Renal cortical epithelial cell (primary cell): Measurements from ENCODE around the gene DIS3L2. TPM values are rescaled to one million over a fixed set of nuclear protein-coding genes. Genes with fewer than 3 reads are reported as not detected.
"Not testable (repeated sequence)": the region's sequence is repeated elsewhere in the genome, so short reads cannot be mapped to it uniquely, and the experiment has no call there.

Experiments used
- DNase-seq: peaks from one replicate; pipeline ENCODE4 v3.0.0-alpha.2; 2011; ENCODE audit warnings: low read depth
- total RNA-seq: library from RNA; depleted of rRNA; stranded (reverse); fragments of >200 nt; gene quantifications from 2 replicates; pipeline ENCODE4 v1.2.3, GENCODE V29; 2014

DIS3L2 gene
- total RNA-seq, 1 donor from 2014 or later, result 28.5 TPM

DNA sequence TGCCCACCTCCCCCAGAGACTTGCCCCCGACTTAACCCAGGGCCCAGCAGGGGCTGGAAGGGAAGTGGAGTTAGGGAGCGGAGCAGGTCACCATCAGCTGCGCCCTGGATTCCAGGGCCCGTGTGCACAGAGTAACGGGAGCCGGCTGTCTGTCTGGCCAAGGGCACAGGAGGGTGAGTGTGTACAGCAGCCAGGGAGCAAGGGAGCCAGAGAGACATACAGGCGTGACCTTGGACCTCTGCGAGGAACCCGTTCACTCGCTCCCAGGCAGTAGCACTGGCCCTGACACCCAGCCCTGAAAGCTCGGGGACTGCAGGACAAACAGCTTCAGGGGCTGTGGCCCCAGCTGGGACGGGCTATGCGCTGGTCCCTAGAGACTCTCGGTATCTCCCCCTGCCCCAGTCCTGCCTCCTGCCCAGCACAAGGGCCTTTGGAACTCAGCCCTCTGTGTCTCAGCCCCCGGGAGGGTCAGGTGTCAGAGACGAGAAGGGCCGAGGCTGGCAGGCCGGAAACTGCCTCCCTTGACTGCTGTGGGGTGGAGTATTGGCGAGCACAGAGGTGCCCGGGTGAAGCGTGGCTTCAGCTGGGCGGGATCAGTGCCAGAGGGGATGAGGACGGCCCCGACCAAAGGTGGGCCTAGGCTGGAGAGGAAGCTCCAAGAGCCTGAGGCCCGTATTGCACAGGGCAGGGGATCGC, 370.9 kb downstream of the DIS3L2 start:
- DNase-seq, result not testable (repeated sequence)

DNA sequence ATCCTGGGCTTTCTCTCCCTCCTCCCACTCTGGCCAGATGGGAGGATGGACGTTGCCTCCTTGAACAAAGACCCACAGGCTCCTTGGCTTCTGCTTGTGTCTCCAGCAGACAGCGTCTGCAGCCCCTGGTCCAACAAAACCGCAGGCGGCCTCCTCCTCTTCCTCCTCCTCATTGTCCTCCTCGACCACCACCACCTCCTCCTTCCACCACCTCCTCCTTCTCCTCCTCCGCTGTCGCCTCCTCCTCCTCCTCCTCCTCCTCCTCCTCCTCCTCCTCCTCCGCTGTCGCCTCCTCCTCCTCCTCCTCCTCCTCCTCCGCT, 371.4 kb downstream of the DIS3L2 start:
- DNase-seq, result no peak

DNA sequence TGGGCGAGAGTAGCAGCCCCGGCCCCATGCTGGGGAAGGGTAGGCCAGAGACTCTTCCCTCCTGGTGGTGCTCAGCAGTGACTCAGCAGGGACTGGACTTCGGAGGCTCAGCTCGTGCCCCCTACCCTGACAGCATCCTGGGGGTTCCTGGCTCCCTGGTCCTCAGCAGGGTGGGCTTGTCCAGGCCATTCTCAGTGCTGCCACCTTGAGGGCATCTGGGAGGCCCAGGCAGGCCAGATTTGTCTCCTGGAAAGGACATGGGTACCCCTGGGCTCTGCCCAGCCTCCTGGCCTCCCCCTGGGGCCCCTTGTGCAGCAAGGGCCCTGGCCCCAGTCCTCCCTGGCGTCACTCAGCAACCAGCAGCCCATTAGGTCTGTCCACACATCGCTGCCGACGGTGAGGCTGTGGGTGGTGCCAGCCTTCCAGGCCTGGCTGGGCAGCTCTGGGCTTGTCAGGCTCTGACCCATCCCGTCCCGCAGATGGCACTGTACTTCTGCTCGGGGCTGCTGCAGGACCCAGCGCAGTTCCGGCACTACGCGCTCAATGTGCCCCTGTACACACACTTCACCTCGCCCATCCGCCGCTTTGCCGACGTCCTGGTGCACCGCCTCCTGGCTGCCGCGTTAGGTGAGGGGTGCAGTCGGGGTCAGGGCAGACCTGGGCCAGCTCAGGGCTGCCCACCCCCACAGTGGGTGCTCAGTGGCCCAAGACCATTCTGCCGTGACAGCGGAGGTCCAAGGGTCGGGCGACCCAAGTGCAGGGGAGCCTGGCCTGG, 372.0 kb downstream of the DIS3L2 start:
- no peak for DNase-seq

DNA sequence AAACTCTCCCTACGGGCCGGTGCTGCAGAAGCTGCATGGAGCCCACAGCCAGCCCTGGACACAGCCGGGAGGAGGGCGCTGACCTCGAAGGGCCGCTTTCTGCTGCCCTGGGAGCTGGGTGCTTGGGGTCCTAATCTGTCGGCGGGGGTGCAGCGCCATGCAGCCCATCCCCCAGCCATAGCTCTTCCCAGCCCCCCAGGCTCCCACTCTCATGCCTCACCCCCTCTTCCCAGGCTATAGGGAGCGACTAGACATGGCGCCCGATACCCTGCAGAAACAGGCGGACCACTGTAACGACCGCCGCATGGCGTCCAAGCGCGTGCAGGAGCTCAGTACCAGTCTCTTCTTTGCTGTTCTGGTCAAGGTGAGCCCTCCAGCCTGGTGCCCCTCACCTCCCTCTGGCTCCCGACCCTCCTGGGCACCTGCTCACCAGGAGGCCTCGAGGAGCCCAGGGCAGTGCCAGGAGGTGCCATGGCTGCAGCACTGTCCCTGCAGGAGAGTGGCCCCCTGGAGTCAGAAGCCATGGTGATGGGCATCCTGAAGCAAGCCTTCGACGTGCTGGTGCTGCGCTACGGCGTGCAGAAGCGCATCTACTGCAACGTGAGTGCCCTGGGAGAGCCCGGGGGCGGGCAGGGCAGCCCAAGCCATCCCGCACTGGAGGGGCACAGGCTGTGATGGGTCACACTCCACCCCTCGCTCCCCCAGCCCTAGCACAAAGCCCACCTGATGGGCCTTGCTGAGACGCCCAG, 372.8 kb downstream of the DIS3L2 start:
- not testable (repeated sequence) for DNase-seq

DNA sequence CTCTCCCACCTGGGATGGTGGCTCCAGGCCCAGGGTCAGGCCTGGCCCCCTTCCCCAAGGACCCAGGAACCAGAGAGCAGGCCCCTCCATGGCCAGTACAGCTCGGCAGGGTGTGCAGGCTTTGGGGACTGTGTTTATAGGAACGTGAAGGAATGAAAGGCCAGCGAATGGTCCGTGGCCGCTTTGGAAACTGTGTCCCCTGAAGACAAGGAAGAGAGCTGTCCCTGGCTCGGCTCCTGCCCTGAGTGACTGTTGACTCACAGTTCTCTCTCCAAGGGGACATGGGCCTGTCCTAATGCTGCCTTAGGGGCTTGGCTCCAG, 373.3 kb downstream of the DIS3L2 start:
- not testable (repeated sequence) for DNase-seq

DNA sequence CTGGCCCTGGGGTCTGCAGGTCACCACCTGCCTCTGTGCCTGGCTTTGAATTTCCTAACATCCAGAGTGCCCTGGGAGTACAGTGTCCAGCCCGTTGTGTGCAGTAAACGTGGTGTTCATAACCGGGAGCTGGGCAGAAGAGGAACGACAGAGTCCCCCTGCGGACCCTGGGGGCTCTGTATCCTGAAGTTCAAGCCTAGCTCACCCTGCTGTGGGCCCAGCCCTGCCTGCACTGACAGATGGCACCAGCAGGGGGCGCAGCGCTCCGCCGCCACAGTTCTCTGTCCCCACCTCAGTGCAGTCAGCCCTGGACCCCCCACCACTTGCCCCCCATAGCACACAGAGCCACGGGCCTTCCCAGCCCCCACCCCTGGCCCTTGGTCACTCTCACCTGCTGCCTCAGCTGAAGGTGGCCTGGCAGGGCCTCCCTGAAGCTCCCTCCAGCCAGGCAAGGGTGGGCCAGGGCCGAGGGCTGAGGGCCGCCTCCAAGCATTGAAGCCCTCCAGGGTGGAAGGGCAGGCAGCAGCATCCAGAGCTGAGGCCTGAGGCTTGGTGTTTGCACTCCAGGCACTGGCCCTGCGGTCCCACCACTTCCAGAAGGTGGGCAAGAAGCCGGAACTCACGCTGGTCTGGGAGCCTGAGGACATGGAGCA, 373.8 kb downstream of the DIS3L2 start:
- DNase-seq, result not testable (repeated sequence)

DNA sequence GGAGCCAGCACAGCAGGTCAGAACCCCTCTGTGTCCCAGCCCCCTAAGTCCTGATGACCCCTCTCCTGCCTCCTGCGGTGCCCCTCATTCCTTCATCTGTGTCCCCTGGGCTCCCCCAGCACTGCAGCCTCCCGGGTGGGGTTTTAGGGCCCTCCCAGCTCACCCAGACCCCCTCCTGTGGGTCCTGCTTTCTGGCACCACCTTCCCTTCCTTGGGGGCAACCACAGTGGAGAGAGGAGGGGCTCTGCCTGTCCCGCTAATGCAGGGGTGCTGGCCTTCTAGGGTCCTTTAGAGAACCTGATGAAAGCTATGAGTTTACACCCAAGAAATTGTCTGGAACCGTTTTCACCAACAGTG, 374.3 kb downstream of the DIS3L2 start:
- DNase-seq, result no peak

DNA sequence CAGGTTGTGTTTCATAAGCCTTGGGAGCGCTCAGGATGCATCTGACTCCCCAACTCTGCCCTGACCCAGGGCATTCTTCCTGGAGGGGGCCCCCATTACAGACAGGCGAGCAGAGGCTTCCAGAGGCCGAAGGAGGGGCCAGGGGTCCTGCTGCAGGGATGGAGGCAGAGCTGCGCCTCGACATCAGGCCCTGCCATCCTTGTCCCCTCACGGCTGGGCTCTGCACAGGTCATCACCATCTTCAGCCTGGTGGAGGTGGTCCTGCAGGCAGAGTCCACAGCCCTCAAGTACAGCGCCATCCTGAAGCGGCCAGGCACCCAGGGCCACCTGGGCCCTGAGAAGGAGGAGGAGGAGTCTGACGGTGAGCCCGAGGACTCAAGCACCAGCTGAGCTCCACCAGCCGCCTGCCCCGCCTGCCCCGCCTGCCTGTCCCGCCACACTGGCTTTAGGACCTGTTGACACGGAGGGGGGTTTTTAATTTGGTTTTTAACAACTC, 374.8 kb downstream of the DIS3L2 start:
- no peak for DNase-seq

DNA sequence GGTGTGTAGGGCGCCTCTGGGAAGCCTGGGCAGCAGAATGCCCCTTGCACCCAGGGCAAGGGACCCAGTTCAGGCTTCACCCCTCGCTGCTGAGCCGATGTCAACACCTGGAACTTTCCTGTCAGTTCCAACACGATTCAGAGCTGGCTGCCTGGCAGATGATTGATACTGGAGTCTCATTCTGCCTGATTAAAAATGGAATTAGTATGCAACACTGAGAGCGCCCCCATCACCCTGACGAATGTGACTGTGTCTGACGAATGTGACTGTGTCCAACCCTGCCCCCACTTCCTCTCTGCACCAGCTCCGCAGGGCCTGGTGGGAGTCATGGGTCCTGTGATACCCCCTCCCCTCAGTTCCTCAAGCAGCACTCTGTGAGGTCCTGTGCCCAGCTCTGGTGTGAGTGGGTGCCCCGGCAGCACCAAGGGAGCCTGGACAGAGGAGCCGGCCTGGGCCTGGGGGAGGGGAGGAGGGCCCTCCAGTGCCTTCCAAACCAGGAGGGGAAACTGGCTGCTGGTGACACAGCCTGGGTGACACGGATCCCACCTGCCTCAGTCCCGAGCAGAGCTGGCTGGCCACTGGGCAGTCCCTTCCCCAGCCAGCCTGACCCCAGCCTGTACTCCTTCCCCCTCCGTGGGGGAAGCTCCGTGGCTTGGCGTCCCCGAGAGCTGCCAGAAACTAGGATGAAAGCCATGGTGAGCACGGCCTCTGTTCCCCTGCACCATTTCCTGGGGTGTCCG, 375.6 kb downstream of the DIS3L2 start:
- no peak for DNase-seq

DNA sequence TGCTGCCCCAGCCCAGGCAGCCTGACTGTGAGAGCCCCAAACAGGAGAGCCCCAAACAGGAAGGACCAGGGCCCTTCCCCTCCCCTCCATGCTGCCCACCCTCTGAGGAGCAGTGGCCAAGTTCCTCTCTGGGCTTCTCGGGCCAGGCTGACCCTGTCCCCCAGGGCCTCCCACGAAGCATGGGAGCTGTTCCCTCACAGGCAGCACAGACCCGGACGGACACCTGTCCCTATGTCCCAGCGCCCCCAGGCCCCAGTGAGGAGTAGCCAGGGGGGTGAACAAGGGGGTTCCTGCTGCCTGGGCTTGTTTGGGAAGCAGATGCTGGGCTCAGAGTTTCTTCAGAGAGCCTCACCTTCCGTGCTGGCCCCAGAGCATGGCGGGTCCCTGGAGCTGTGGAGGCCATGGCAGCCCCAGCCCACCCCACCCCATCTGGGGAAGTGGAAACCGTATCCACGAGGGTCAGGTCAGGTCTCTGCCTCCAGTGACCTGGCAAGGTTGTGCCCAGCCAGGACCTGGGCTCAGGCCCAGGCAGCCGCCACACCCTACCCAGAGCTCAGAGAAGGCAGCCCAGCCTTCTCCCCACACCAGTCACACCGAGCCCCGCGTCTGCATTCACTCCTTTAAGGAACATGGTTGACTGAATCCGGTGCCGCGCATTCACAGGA, 376.7 kb downstream of the DIS3L2 start:
- not testable (repeated sequence) for DNase-seq

DNA sequence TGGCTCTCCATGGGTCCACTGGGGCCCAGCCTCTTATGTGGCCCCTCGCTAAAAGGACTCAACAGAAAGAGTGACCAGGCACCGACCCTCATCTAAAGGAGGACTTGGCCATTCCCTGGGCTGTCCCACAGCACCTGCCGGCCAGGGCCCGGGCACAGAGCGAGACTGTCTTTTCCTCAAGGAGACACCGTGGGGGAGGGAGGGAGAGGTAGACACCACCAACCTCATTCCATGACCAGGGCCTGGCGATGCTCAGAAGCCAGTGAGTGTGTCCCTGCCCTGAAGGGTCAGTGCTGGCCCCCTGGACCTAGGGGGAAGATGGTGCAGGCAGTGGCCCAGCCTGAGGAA, 377.2 kb downstream of the DIS3L2 start:
- no peak for DNase-seq

DNA sequence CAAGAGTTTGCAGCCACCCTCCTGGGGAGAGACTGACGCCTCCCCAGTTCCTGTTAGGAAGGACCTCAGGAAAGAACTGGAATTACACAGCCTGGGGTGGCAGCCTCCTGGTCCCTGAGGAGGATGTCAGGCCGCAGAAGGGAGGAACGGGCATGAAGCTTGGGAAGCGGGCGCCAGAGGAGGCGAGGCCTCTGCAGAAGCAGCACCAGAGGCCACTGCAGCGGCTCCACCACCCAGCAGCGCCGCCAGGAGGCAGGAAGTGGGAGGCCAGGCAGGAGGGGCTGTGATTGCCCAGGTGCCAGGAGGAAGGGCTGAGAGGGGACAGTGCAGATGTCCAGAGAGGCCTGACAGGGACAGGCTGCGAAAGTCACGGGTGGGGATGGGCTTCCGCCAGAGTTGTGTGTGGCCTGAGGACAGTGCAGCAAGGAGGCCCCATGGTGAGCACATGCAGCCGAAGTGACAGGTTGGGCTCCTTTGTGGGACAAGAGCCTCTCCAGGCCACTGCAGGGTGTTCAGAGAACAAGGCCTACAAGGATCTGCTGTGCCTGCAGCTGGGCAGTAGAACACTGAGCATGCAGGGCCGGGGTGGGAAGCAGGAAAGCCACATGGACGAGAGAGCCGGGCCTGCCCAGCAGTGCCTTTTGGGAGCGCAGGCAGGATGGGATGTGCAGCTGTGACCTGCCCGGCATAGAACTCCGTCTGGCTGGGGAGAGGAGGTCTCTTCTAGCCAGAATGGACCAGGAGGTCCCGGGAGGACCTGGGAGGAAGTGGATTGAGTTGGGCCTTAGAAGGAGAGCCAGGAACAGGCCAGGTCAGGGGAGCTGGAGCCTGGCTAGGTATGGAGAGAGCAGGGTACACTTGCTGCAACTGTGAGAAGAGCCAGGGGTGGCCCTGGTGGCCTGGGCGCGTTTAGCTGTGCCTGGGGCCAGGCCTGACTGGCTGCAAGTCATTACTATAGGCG, 377.9 kb downstream of the DIS3L2 start:
- DNase-seq, result no peak

DNA sequence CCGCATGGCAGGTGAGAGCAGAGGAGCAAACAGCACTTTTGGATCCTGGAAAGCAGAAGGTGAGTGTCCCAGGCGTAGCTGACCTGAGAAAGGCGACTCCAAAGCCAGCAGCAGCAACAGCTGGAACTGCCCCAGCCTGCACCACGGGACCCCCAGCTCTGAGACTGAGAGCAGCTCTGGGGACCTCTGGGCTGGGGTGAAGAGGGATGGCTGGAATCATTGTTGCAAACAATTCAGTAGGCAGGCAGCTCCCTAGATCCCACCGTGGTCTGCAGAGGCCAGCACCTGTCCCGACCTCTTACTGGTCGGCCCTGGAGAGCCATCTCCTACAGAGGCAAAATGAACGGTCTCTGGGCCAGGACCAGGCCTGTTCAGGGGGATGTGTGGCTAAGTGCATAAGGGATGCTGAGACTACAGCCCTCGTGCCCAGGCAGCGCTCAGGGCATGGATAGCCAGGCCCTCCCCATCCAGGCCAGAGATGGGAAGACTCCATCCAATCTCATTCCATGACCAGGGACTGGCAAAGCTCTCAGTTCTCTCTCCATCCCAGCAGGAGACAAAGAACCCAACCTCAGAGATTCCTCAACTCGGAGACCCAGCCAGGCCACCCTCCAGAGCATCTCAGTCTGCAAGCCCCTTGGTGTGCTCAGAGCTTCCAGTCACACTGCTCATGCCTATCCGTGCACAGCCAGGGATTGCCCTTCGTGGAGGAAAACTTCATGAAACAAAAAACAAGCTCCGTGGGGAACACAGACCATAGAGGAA, 378.8 kb downstream of the DIS3L2 start:
- DNase-seq, result no peak

DNA sequence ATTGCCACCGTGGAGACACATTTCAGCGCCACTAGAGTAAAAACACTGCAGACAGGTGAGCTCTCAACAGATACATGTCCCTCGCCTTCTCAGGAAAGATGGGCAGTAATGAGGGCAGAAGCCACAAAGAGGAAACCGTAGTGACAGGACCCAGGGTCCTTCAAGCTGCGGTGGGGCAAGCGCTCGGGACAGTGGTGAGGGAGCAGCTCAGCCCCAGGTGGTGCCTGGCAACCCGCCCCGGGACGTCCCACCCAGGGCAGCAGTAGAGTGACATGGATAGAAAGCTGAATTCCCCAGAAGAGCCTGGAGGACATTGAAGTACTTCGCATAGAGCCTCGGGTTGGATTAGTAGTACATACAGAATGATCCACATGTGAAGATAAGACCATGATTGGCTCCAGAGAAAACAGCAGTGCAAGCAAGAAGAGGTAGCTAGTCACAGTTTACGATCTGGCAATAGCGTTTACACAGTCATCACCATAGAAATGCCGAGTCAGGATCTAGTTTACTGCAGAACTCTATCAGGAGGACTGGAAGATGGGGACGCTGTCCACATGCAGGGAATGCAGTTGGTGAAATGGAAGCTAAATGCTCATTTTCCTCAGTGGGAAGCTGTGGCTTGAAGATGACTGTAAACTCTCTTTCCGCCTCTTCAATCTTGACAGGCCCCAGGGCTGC, 379.7 kb downstream of the DIS3L2 start:
- DNase-seq, result no peak

DNA sequence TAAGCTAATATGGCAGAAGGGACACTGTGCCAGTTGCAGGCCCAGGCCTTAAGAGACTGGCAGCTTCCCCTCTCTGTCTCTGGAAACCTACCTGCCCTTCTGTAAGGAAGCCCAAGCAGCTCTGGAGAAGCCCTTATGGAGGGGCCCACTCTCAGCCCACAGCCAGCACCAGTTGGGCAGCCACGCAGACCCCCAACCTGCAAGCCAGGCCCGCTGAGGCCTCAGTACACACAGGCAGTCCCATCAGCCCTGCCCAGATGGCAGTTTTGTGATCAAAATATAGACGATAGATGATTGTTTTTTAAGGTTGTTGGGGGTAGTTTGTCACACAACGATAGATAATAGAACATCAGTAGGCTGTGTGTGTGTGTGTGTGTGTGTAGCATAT, 380.2 kb downstream of the DIS3L2 start:
- DNase-seq, result no peak

DNA sequence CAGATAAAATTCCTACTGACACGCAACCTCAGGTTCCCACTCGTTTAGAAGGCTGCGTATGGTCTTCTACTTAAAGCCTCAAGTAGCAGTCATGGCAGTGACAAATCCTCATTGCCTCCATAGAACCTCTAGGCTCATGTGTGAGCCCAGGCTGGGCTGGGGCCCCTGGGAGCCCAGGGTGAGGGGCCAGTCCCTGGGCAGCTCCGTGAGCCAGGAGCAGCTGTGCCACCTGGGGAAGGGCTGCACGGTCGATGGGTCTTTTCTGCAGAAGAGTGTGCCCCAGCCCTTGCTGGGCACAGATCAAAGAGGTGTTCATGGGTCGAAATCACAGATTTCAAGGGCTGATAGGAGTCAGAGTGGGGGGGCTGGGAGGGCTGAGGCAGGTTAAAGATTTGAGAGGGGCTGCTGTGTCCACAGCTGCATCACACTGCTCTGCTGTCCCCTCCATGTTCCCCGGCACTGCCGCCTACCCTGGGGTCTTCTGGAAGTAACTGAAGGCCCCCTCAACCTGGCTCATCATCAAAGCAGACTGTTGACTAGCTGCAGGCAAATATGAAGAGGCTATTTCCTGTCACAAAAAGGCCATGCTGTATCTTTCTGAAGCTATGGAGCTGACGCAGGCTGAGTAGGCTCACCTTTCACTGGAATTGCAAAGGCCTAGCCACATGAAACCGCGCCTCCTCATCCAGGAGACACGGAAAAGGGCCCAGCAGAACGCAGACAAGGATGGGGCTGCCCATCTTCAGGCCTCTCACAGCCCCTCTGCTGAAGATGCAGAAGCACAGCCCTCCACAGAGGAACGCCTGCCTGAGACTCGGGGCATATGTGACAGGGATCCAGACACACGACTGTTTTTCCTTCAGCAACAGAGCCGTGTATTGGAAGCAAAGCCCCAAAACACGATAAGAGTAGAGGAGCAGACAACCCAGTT, 381.4 kb downstream of the DIS3L2 start:
- no peak for DNase-seq

DNA sequence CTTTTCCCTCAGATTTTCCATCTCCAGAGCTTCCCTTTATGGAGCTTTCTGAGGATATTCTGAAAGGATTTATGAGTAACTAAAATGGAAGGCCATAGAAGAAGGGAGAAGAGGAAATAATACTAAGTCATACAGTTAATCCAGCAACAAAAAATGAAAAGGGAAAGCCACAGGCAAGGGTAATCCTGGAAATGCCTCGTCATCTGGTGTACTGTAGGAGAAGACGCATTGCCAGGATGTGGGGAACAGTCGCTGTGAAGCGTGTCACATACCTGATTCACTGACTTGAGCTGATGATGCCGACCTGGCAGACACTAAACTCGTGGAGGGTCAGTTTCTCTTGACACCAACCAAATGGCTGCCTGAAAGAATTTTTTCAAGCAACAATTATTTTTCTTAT, 382.3 kb downstream of the DIS3L2 start:
- DNase-seq, result no peak

DNA sequence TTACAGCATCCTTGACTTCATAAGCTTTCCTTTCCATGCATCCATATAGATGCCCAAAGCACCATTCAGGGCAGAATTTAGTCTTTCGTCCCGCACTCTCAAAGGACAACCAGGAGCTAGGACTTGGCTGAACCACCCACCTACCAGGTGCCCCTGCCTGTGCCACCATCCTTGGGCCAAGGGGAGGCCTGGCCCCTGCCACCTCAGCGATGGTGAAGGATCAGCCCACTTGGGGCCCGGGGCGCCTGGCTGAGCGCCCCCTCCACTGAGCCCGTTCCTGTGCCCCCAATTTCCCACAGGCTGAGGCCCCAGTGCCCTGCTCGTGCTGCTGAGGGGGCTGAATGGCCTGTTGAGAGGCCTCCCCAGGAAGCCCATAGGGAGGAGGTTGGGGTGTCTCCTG, 383.7 kb downstream of the DIS3L2 start:
- no peak for DNase-seq
